KOPT-K1 (cell line): ENCODE results near the gene RBL1.
"Not testable (repeated sequence)": the region's sequence is repeated elsewhere in the genome, so short reads cannot be mapped to it uniquely, and the experiment has no call there.

ENCODE experiments used
- H3K27ac ChIP-seq: fragments of 200-600 bp; sonication (generic); 2 replicates; pipeline ENCODE4 v1.5.1; 2016; ENCODE audit warnings: antibody characterized with exemption, mild to moderate bottlenecking, low read depth, low read length; ENCODE audit not compliant: poor library complexity, severe bottlenecking
- H3K36me3 ChIP-seq: fragments of 200-600 bp; sonication (generic); 2 replicates; pipeline ENCODE4 v1.5.1; 2017; ENCODE audit warnings: antibody characterized with exemption, mild to moderate bottlenecking, low read length, moderate library complexity; ENCODE audit not compliant: insufficient read depth
- H3K9me3 ChIP-seq: fragments of 200-600 bp; sonication (generic); 2 replicates; pipeline ENCODE4 v1.5.1; 2017; ENCODE audit warnings: antibody characterized with exemption, low read length, mild to moderate bottlenecking; ENCODE audit not compliant: insufficient read depth, poor library complexity, severe bottlenecking

The RBL1 gene

DNA sequence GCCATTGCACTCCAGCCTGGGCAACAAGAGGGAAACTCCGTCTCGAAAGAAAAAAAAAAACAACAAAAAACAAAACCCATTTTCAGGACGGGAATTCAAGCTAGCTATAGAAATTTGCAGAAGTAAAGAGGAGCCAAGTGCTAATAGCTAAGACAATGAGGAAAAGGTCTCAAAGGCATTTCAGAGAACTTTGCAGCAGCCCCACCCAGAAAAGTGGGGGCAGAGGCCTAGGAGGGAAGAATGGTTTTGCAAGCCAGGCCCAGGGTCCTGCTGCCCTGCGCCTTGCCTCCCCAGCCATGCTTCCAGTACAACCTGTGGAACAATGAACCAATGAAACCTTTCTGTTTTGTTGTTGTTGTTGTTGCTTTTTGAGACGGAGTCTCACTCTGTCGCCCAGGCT, 106.0 kb downstream of the RBL1 start:
- Histone ChIP-seq H3K9me3 (peaks cover 23% of the 10 kb centered on the region), H3K36me3 (peaks cover 14% of the 10 kb centered on the region), H3K27ac (no peak overlapping the region)

- Histone ChIP-seq H3K27ac (peak overlapping the region; percentile 24), H3K9me3 (peaks cover 10% of the 10 kb centered on the region), H3K36me3 (0 out of 2 replicates have a peak, but pooled peaks cover under 1% of the 10 kb centered on the region)
These were observed 107.3 kb downstream of the RBL1 start for GRCh38 chr20:36988494-36988966.

- Histone ChIP-seq H3K9me3 (no peaks in the 10 kb centered on the region), H3K36me3 (no peaks in the 10 kb centered on the region), H3K27ac (no peak overlapping the region)
These were observed 111.5 kb downstream of the RBL1 start for GRCh38 chr20:36984257-36984638.

DNA sequence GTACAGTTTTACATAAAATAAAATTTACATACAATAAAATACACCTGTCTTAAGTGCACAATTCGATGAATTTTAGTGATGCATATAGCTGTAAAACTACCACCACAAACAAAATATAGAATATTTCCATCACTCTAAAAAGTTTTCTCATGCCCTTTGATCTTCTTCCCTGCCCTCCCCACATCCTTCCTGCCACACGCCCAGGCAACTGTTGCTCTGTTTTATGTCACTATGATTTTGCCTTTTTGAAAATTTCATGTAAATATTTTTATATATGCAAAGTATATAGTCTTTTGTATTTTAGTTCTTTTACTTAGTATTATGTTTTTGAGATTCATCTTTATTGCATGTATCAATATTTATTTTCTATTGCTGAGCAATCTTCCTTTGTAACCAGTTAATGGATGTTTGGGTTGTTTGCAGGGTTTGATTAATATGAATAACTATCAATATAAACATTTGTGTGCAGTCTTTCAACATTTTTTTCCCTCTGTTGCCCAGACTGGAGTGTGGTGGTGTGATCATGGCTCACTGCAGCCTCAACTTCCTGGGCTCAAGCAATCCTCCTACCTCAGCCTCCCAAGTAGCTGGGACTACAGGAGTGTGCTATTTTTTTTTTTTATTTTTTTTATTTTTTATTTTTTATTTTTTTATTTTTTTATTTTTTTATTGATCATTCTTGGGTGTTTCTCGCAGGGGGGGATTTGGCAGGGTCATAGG, 120.5 kb downstream of the RBL1 start:
- Histone ChIP-seq H3K36me3 (no peaks in the 10 kb centered on the region), H3K9me3 (peaks cover 6% of the 10 kb centered on the region), H3K27ac (peak overlapping the region; percentile 67)

GRCh38 chr20:36974660-36975059, 121.1 kb downstream of the RBL1 start:
- H3K9me3 ChIP-seq = peaks cover 11% of the 10 kb centered on the region
- no peaks in the 10 kb centered on the region for H3K36me3 ChIP-seq
- peak overlapping the region; percentile 67 for H3K27ac ChIP-seq

DNA sequence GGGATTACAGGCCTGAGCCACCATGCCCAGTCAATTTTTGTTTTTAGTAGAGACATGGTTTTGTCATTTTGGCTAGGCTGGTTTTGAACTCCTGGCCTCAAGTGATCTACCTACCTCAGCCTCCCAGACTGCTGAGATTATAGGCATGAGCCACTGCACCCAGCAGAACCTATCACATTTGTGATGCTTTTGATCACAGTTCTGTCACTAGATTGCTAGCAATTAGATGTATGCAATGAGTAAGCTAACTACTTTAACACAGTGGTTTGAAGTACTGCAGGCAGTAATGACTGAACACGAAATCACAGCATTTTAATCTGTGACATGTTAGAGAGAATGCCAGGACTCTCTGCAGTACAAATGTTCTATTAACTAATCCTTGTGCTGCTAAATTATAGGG, 124.7 kb downstream of the RBL1 start:
- H3K36me3 ChIP-seq = no peaks in the 10 kb centered on the region
- peaks cover 11% of the 10 kb centered on the region for H3K9me3 ChIP-seq
- H3K27ac ChIP-seq = no peak overlapping the region

- Histone ChIP-seq H3K27ac (peak overlapping the region; percentile 69), H3K9me3 (peaks cover 11% of the 10 kb centered on the region), H3K36me3 (no peaks in the 10 kb centered on the region)
These were observed 126.2 kb downstream of the RBL1 start for GRCh38 chr20:36969478-36970186.

DNA sequence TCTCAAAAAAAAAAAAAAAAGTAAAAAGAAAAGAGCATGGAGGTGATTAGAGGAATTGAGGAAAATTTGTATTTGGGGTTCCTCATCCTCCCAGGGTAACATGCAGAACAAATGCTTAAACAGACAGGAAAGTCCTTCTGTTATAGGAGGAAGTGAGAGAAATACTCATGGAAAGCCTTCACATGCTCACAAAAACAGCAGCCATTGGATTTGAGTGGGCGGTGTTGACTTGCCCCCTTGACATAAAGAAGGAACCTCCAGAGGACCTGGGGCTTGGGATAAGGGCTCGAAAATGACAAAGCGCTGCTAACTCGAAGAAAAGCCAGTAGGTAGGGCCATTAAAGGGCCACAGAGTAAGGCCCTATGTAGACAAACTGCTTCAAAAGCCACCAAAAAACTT, 126.7 kb downstream of the RBL1 start:
- Histone ChIP-seq H3K9me3 (peaks cover 11% of the 10 kb centered on the region), H3K27ac (peak overlapping the region; percentile 69)

GRCh38 chr20:36967636-36968035, 128.2 kb downstream of the RBL1 start:
- Histone ChIP-seq H3K27ac (peak overlapping the region; percentile 55), H3K9me3 (peaks cover 24% of the 10 kb centered on the region), H3K36me3 (no peaks in the 10 kb centered on the region)

More for the DNA sequence above, 126.7 kb downstream of the RBL1 start:
- H3K36me3 ChIP-seq = no peaks in the 10 kb centered on the region

DNA sequence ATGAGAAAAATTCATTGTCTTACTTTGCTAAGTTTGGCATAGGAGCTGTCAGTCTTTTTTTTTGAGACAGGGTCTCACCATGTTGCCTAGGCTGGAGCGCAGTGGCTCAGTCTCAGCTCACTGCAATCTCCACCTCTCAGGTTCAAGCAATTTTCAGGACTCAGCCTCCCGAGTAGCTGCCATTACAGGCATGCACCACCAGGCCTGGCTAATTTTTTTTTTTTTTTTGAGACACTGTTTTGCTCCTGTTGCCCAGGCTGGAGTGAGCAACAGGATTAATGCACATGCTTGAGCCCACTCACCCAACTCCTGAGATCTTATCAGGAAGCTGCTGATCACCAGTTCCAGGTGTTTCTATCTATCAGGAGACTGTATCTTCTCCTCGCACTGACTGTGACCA, 128.8 kb downstream of the RBL1 start:
- peaks cover 31% of the 10 kb centered on the region for H3K9me3 ChIP-seq

DNA sequence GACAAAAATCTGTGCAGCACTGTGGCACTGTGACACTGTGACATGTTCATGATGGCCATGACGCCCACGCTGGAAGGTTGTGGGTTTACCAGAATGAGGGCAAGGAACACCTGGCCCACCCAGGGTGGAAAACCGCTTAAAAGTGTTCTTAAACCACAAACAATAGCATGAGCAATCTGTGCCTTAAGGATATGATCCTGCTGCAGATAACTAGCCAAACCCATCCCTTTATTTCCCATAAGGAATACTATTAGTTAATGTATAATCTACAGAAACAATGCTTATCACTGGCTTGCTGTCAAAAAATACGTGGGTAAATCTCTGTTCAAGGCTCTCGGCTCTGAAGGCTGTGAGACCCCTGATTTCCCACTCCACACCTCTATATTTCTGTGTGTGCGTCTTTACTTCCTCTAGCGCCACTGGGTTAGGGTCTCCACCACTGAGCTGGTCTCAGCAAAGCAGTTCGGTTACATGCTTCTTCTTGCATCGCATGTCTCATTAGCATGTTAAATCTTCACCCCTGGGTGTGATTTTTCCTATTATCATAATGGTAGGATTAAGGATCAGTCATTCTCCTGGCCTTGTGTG, 133.3 kb downstream of the RBL1 start:
- H3K9me3 ChIP-seq = peaks cover 24% of the 10 kb centered on the region
- H3K27ac ChIP-seq, H3K36me3 ChIP-seq: not testable (repeated sequence)

More for the DNA sequence above, 128.8 kb downstream of the RBL1 start:
- H3K27ac ChIP-seq = peak overlapping the region; percentile 55
- not testable (repeated sequence) for H3K36me3 ChIP-seq

DNA sequence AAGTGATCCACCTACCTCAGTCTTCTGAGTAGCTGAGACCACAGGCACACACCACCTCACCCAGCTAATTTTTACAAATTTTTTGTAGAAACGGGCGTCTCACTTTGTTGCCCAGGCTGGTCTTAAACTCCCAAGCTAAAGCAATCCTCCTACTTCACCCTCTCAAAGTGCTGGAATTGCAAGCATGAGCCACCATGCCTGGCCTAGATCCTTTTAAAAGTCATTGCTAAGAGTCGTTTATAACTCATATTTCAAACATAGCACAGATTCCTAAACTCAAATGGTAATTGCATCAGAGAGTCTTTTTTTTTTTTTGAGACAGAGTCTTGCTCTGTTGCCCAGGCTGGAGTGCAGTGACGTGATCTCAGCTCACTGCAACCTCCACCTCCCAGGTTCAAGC, 136.6 kb downstream of the RBL1 start:
- H3K36me3 ChIP-seq = no peaks in the 10 kb centered on the region

GRCh38 chr20:36957875-36958667, 137.7 kb downstream of the RBL1 start:
- H3K9me3 ChIP-seq = peaks cover 15% of the 10 kb centered on the region
- no peak overlapping the region for H3K27ac ChIP-seq
- H3K36me3 ChIP-seq = no peaks in the 10 kb centered on the region

More for the DNA sequence above, 136.6 kb downstream of the RBL1 start:
- Histone ChIP-seq H3K27ac (no peak overlapping the region), H3K9me3 (peaks cover 24% of the 10 kb centered on the region)

DNA sequence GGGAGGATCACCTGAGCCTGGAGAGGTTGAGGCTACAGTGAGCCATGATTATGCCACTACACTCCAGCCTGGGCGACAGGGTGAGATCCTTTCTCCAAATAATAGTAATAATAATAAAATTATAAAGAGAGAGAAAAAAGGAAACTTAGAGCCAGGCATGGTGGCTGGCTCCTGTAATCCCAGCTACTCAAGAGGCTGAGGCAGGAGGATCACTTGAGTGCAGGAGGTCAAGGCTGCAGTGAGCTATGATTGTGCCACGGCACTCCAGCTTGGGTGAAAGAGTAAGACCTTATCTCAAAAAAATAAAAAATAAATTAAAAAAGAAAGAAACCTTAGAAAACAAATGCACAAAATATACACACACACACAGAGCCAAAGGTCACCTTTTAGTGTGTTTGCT, 139.1 kb downstream of the RBL1 start:
- no peak overlapping the region for H3K27ac ChIP-seq
- H3K9me3 ChIP-seq = peaks cover under 1% of the 10 kb centered on the region
- no peaks in the 10 kb centered on the region for H3K36me3 ChIP-seq

DNA sequence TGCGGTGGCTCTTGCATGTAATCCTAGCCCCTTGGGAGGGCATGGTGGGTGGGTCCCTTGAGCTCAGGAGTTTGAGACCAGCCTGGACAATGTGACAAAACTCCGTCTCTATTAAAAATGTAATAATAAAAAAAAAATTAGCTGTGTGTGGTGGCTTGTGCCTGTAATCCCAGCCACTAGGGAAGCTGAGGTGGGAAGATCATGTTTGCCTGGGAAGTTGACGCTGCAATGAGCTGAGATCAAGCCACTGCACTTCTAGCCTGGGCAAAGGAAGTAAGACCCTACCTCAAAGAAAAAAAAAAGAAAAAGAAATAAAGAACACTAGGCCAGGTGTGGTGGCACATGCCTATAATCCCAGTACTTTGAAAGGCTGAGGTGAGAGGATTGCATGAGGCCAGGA, 139.8 kb downstream of the RBL1 start:
- H3K36me3 ChIP-seq = no peaks in the 10 kb centered on the region
- no peak overlapping the region for H3K27ac ChIP-seq
- no peaks in the 10 kb centered on the region for H3K9me3 ChIP-seq
